Testis (tissue), 3 donors: ENCODE data around the gene CTDSPL. TPM values are rescaled to one million over a fixed set of nuclear protein-coding genes. Genes with fewer than 3 reads are reported as not detected.

Experiments
- DNase-seq: peaks from one replicate; pipeline ENCODE4 v3.0.0-alpha.2; 2019
- H3K27ac ChIP-seq, 2 donors: fragments of 200-600 bp; sonication (generic); one replicate each; pipeline ENCODE4 v1.5.1; 2019
- H3K27me3 ChIP-seq: fragments of 200-600 bp; sonication (generic); one replicate; pipeline ENCODE4 v1.5.1; 2019
- H3K36me3 ChIP-seq: fragments of 200-600 bp; sonication (generic); one replicate; pipeline ENCODE4 v1.5.1; 2017; ENCODE audit warnings: low read depth; ENCODE audit errors: missing control alignments
- H3K4me1 ChIP-seq: fragments of 200-600 bp; sonication (generic); one replicate; pipeline ENCODE4 v1.5.1; 2019
- H3K4me3 ChIP-seq, 2 donors: fragments of 200-600 bp; sonication (generic); one replicate each; pipeline ENCODE4 v1.5.1; 2017 to 2019
- H3K9me3 ChIP-seq: fragments of 200-600 bp; sonication (generic); one replicate; pipeline ENCODE4 v1.5.1; 2017
- CTCF ChIP-seq, 3 experiments: fragments of 450-650 bp in 2 of 3; fragments of 200-600 bp in 1 of 3; sonication (generic) in 1 of 3; IDR thresholded peaks; one replicate each; pipeline ENCODE4 v1.5.1; 2016 to 2019; ENCODE audit warnings: antibody characterized with exemption in 3 of 3, mild to moderate bottlenecking in 2 of 3, moderate library complexity in 1 of 3
- POLR2A ChIP-seq: fragments of 450-650 bp; IDR thresholded peaks from one replicate; pipeline ENCODE4 v1.6.1; 2017; ENCODE audit warnings: antibody characterized with exemption, mild to moderate bottlenecking, moderate library complexity
- WGBS, 2 donors: methylation state at CpG; one replicate each; pipeline ENCODE4 v1.1.5; 2018; 5-methylcytosine and 5-hydroxymethylcytosine counted together
- intact Hi-C: fragments of 100-400 bp; cut with DNase I; formaldehyde crosslinking; loops from one replicate; pipeline ENCODE4 v1.15.1; 2023; ENCODE audit warnings: low total_unique reads
- polyA plus RNA-seq: library from polyadenylated mRNA; stranded (reverse); fragments of 350-450 nt; fragmentation: Illumina TruSeq; extraction: RNeasy Lipid Tissue Mini Kit (QIAGEN cat#74804); gene quantifications from one replicate; pipeline ENCODE4 v1.2.3, GENCODE V29; 2014; ENCODE audit warnings: low read depth, low replicate concordance; ENCODE audit not compliant: insufficient read depth
- total RNA-seq, 2 donors: library from RNA; depleted of rRNA; stranded (reverse); fragments of >200 nt; gene quantifications; one replicate each; pipeline ENCODE4 v1.2.3, GENCODE V29; 2016

The CTDSPL gene
- total and polyA plus RNA-seq, 3 donors from 2014 or later = 24.4 to 43.0 (median 32.4) TPM

GRCh38 chr3:37862903-37863815 is 1.5 kb downstream of the CTDSPL start:
- Histone ChIP-seq H3K4me1 (peaks cover 12% of the 10 kb centered on the region), H3K9me3 (no peaks in the 10 kb centered on the region), H3K27me3 (no peaks in the 10 kb centered on the region), H3K4me3 (peak overlapping the region; percentile 72 to 77), H3K27ac (peak overlapping the region; percentile 77 to 83), H3K36me3 (no peaks in the 10 kb centered on the region)
- TF ChIP-seq POLR2A (no peak), CTCF (IDR thresholded peaks at IDR 0.05) (no peak)
- DNase-seq = peak; percentile 65
- 11 to 20% methylated on average over 11 to 13 of the region's 13 CpGs for WGBS, 2 donors
- intact Hi-C loops = no loop called here

GRCh38 chr3:37863949-37864822 is 2.5 kb downstream of the CTDSPL start:
- DNase-seq = no peak
- TF ChIP-seq CTCF (IDR thresholded peaks at IDR 0.05) (no peak), POLR2A (no peak)
- Histone ChIP-seq H3K27me3 (no peaks in the 10 kb centered on the region), H3K36me3 (no peaks in the 10 kb centered on the region), H3K9me3 (no peaks in the 10 kb centered on the region), H3K27ac (peak overlapping the region; percentile 77 to 83), H3K4me1 (peaks cover 12% of the 10 kb centered on the region), H3K4me3 (peak overlapping the region in 1 of 2 donors; percentile 77)
- intact Hi-C loops = no loop called here
- 46 to 52% methylated on average over 5 of the region's 5 CpGs for WGBS, 2 donors

GRCh38 chr3:37864904-37865303 is 3.2 kb downstream of the CTDSPL start:
- no peak for TF ChIP-seq POLR2A
- TF ChIP-seq CTCF (IDR thresholded peaks at IDR 0.05) = no peak
- Histone ChIP-seq H3K36me3 (no peaks in the 10 kb centered on the region), H3K27ac (no peak overlapping the region), H3K9me3 (no peaks in the 10 kb centered on the region), H3K4me1 (peaks cover 10% of the 10 kb centered on the region), H3K4me3 (no peak overlapping the region), H3K27me3 (no peaks in the 10 kb centered on the region)
- 44 to 57% methylated on average over 1 of the region's 1 CpG for WGBS, 2 donors
- intact Hi-C loops = no loop called here
- no peak for DNase-seq

- DNase-seq = no peak
- Histone ChIP-seq H3K27ac (no peak overlapping the region), H3K9me3 (no peaks in the 10 kb centered on the region), H3K36me3 (no peaks in the 10 kb centered on the region), H3K4me1 (peaks cover 7% of the 10 kb centered on the region), H3K4me3 (no peak overlapping the region), H3K27me3 (no peaks in the 10 kb centered on the region)
- intact Hi-C loops = no loop called here
- no peak for TF ChIP-seq POLR2A
- WGBS, 2 donors = 89 to 95% methylated on average over 1 of the region's 1 CpG
Observed at GRCh38 chr3:37867144-37867543, 5.5 kb downstream of the CTDSPL start.

- H3K27ac ChIP-seq = no peak overlapping the region
- H3K36me3 ChIP-seq = no peaks in the 10 kb centered on the region
- intact Hi-C loops = no loop called here
- H3K4me3 ChIP-seq = no peak overlapping the region
- 93% methylated on average over 3 of the region's 3 CpGs for WGBS, 2 donors
- TF ChIP-seq CTCF (IDR thresholded peaks at IDR 0.05) = no peak
- TF ChIP-seq POLR2A = no peak
- no peaks in the 10 kb centered on the region for H3K27me3 ChIP-seq
- no peak for DNase-seq
- no peaks in the 10 kb centered on the region for H3K9me3 ChIP-seq
- H3K4me1 ChIP-seq = no peaks in the 10 kb centered on the region
Observed at GRCh38 chr3:37871858-37872257, 10.2 kb downstream of the CTDSPL start.
